Activated CD4-positive, alpha-beta memory T cell treated with anti-CD3 and anti-CD28 coated beads for 36 hours (primary cell): ENCODE data around the gene CACNA1B. TPM values are rescaled to one million over a fixed set of nuclear protein-coding genes. Genes with fewer than 3 reads are reported as not detected.
A peak's percentile ranks its signal among the peaks of the same experiment; 100 is the strongest.
"Not testable (repeated sequence)": the region's sequence is repeated elsewhere in the genome, so short reads cannot be mapped to it uniquely, and the experiment has no call there.

Source experiments
- CTCF ChIA-PET: fragments of 350-600 bp; sonication (Branson Sonifier 250); formaldehyde crosslinking; loops from one replicate; lab custom pipeline; 2021; ENCODE audit warnings: antibody characterized with exemption, inconsistent platforms; lab: Charles Lee
- POLR2A ChIA-PET: fragments of 350-600 bp; sonication (Branson Sonifier 250); formaldehyde crosslinking; loops from one replicate; lab custom pipeline; 2021; ENCODE audit warnings: antibody characterized with exemption; lab: Charles Lee
- DNase-seq: peaks from one replicate; pipeline ENCODE4 v3.0.0-alpha.2; 2020
- H3K27ac Mint-ChIP-seq: one replicate; pipeline ENCODE4 v1.8.0; 2021; ENCODE audit warnings: mixed read lengths
- H3K27me3 Mint-ChIP-seq: one replicate; pipeline ENCODE4 v1.8.0; 2021; ENCODE audit warnings: mixed read lengths
- H3K36me3 Mint-ChIP-seq: one replicate; pipeline ENCODE4 v1.8.0; 2021; ENCODE audit warnings: mixed read lengths
- H3K4me1 Mint-ChIP-seq: one replicate; pipeline ENCODE4 v1.8.0; 2021; ENCODE audit warnings: low read depth, mixed read lengths
- H3K4me3 Mint-ChIP-seq: one replicate; pipeline ENCODE4 v1.8.0; 2021; ENCODE audit warnings: mild to moderate bottlenecking, mixed read lengths
- H3K9me3 Mint-ChIP-seq: one replicate; pipeline ENCODE4 v1.8.0; 2021; ENCODE audit warnings: mixed read lengths
- intact Hi-C: fragments of 100-400 bp; cut with micrococcal nuclease; formaldehyde crosslinking; loops from one replicate; pipeline ENCODE4 v1.15.1; 2023
- total RNA-seq, 2 experiments: library from RNA; stranded (reverse); gene quantifications; one replicate each; pipeline ENCODE4 v1.2.3, GENCODE V29; 2021

CACNA1B gene
- total RNA-seq, 2 experiments from 2014 or later, result 0.02 to 0.17 TPM

DNA sequence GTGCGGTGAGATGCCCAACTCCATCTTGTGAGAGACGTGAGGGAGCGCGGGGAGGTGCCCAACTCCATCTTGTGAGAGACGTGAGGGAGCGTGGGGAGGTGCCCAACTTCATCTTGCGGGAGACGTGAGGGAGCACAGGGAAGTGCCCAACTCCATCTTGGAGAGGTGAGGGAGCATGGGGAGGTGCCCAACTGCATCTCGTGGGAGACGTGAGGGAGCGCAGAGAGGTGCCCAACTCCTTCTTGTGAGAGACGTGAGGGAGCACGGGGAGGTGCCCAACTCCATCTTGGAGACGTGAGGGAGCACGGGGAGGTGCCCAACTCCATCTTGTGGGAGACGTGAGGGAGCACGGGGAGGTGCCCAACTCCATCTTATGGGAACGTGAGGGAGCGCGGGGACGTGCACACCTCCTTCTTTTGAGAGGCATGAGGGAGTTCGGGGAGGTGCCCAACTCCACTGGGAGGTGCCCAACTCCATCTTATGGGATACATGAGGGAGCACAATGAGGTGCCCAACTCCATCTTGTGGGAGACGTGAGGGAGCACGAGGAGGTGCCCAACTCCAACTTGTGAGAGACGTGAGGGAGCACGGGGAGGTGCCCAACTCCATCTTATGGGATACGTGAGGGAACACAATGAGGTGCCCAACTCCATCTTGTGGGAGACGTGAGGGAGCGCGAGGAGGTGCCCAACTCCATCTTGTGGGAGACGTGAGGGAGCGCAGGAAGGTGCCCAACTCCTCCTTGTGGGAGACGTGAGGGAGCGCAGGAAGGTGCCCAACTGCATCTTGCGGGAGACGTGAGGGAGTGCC, 235.4 kb downstream of the CACNA1B start:
- CTCF ChIA-PET, result no interaction called here
- peaks cover 2% of the 10 kb centered on the region for H3K27me3 Mint-ChIP-seq

DNA sequence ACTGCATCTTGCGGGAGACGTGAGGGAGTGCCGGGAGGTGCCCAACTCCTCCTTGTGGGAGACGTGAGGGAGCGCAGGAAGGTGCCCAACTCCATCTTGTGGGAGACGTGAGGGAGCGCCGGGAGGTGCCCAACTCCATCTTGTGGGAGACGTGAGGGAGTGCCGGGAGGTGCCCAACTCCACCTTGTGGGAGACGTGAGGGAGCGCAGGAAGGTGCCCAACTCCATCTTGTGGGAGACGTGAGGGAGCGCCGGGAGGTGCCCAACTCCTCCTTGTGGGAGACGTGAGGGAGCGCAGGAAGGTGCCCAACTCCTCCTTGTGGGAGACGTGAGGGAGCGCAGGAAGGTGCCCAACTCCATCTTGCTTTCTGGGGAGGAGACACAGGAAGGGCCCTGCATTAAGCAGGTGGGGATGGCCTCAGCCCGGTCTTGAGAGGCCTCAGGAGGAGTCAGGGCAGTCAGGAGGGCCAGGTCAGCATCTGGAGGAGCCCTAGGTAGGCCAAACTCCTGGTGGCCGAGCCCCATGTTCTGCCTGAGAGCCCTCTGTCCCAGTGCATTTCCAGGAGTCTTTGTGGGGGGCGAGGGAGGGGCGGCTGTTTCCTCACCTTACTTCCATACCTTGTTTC, 236.2 kb downstream of the CACNA1B start:
- POLR2A ChIA-PET, intact Hi-C loops, H3K4me3 Mint-ChIP-seq, CTCF ChIA-PET, H3K36me3 Mint-ChIP-seq, H3K4me1 Mint-ChIP-seq, H3K27ac Mint-ChIP-seq, H3K9me3 Mint-ChIP-seq, H3K27me3 Mint-ChIP-seq: not testable (repeated sequence)
- peak; percentile 1 for DNase-seq

More for the DNA sequence above, 235.4 kb downstream of the CACNA1B start:
- no peak overlapping the region for H3K27ac Mint-ChIP-seq
- POLR2A ChIA-PET, result no interaction called here
- no peaks in the 10 kb centered on the region for H3K4me1 Mint-ChIP-seq
- H3K9me3 Mint-ChIP-seq, result no peaks in the 10 kb centered on the region
- peak; percentile 3 for DNase-seq
- intact Hi-C loops, result no loop called here
- H3K36me3 Mint-ChIP-seq, result no peaks in the 10 kb centered on the region
- no peak overlapping the region for H3K4me3 Mint-ChIP-seq

DNA sequence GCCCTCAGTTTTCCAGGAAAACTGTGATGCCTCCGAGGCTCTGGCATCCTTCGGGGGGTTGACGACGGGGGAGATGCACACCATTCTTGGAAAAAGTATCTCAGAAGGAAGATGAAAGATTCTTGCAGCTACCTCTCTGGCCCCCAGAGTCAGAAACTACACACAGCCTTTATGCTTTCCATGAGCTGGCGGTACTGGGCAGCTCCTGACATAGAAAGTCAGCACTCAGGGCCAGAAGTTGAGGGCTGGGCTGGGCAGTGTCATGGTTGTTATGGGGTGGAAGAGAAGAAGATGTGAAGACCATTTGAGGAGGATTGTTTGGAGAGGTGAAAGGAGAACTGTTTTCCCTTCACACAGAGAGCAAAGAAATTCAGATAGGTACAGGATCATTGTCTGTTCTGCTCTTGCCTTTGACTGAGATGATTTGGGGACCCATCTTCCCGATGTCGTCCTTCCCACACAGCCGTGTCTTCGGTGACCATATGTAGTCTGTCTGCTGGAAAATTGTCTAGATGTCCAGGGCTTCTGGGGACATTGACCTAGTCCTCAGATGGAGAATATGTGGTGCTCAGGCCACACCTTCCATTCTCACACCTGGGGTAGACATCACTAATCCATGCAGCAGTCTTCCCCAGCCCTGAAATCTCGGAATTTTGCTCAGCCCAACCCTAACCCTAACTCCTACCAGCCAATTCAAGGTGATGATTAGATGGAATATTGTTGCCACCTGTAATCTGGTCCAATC, 237.1 kb downstream of the CACNA1B start:
- H3K4me1 Mint-ChIP-seq, result no peaks in the 10 kb centered on the region
- no peaks in the 10 kb centered on the region for H3K36me3 Mint-ChIP-seq
- ChIA-PET CTCF (no interaction called here), POLR2A (no interaction called here)
- peaks cover 2% of the 10 kb centered on the region for H3K27me3 Mint-ChIP-seq
- intact Hi-C loops, result no loop called here
- no peaks in the 10 kb centered on the region for H3K9me3 Mint-ChIP-seq
- no peak overlapping the region for H3K4me3 Mint-ChIP-seq
- no peak for DNase-seq
- H3K27ac Mint-ChIP-seq, result no peak overlapping the region

DNA sequence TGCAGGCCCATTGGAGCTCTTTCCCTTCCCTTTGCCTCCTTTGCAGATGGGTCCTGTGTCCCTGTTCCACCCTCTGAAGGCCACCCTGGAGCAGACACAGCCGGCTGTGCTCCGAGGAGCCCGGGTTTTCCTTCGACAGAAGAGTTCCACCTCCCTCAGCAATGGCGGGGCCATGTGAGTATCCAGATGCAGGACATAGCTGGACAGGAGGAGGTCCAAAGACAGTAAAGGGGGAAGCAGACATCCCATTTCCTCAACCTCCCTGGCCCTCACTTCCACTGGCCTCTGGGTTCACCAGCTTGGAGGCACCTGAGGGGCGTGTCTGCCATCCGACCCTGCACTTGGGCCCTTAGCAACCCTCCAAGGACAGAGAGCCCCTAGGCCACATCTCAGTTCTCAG, 237.9 kb downstream of the CACNA1B start:
- peaks cover 2% of the 10 kb centered on the region for H3K27me3 Mint-ChIP-seq

DNA sequence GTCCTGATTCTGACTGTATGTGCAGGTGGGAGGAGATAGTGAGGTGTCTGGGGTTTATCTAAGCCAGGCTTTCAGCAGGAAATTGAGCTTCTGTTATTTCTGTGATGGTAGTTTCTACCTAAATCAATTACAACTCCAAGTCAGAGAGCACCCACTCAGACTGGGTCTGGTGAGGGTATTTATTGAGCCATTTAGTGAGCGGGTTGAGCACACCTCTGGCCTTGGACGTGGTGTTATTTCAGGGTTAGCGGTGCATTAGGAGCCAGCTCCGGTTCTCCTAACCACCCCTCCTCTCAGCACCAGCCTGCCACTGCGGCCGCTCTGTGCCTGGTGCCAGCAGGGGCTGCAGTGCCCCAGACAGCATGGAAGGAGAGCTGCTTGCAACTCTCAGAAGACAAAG, 238.9 kb downstream of the CACNA1B start:
- H3K9me3 Mint-ChIP-seq, result no peaks in the 10 kb centered on the region
- H3K4me1 Mint-ChIP-seq, result no peaks in the 10 kb centered on the region
- H3K27ac Mint-ChIP-seq, result no peak overlapping the region
- H3K36me3 Mint-ChIP-seq, result no peaks in the 10 kb centered on the region
- no peak overlapping the region for H3K4me3 Mint-ChIP-seq
- H3K27me3 Mint-ChIP-seq, result peaks cover 2% of the 10 kb centered on the region
- CTCF ChIA-PET, result no interaction called here
- POLR2A ChIA-PET, result no interaction called here
- DNase-seq, result no peak
- intact Hi-C loops, result no loop called here

More for the DNA sequence above, 237.9 kb downstream of the CACNA1B start:
- intact Hi-C loops, result no loop called here
- POLR2A ChIA-PET, result no interaction called here
- Mint-ChIP-seq H3K36me3 (no peaks in the 10 kb centered on the region), H3K27ac (no peak overlapping the region), H3K4me3 (no peak overlapping the region), H3K9me3 (no peaks in the 10 kb centered on the region), H3K4me1 (no peaks in the 10 kb centered on the region)
- CTCF ChIA-PET, result no interaction called here
- DNase-seq, result no peak

DNA sequence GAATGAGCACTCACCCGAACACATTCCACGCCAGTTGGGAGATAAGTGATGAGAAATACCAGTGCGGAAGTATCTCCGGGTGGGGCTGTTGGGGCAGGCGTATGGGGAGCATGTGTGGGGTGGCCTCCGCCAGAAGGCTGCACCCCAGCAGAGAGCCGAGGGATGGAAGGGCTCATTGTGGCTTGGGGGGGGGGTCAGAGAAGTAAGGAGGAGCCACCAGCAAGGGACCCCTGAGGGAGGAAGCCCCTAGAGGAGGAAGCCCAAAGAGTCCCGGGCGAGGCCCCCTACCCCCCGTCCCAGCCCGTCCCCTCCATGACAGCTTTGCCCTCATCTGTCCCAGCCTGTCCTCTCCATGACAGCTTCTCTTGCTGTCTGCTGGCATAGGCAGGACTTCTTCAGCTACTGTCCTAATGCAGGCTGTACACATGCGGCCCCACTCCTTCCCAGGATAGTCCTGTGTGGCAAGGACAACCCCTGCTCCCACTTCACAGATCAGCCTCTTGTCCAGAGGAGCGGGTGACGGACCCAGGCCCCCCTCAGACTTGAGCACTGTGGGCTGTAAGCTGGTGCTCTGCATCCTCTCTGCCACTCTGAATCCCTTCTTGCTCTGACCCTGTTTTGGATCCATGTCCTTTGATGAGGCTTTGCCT, 239.6 kb downstream of the CACNA1B start:
- DNase-seq, result no peak
- intact Hi-C loops, result no loop called here
- CTCF ChIA-PET, result no interaction called here
- no peaks in the 10 kb centered on the region for H3K9me3 Mint-ChIP-seq
- no peak overlapping the region for H3K4me3 Mint-ChIP-seq
- POLR2A ChIA-PET, result no interaction called here
- peaks cover 2% of the 10 kb centered on the region for H3K27me3 Mint-ChIP-seq
- no peak overlapping the region for H3K27ac Mint-ChIP-seq
- no peaks in the 10 kb centered on the region for H3K4me1 Mint-ChIP-seq
- no peaks in the 10 kb centered on the region for H3K36me3 Mint-ChIP-seq

DNA sequence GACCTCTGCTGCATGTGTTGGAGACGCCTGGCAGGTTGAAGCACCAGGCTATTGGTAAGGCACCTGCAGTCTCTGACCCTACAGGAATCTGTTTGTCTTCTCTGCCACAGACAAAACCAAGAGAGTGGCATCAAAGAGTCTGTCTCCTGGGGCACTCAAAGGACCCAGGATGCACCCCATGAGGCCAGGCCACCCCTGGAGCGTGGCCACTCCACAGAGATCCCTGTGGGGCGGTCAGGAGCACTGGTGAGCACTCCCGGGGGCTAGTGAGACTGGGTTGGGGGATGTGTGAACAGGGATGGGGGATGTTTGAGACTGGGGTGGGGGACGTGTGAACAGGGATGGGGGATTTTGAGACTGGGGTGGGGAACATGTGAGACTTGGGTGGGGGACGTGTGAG, 240.3 kb downstream of the CACNA1B start:
- no peaks in the 10 kb centered on the region for H3K9me3 Mint-ChIP-seq
- POLR2A ChIA-PET, result no interaction called here
- no peak for DNase-seq
- no peaks in the 10 kb centered on the region for H3K4me1 Mint-ChIP-seq
- CTCF ChIA-PET, result no interaction called here
- no peak overlapping the region for H3K4me3 Mint-ChIP-seq
- H3K27me3 Mint-ChIP-seq, result peaks cover 2% of the 10 kb centered on the region
- no peaks in the 10 kb centered on the region for H3K36me3 Mint-ChIP-seq
- intact Hi-C loops, result no loop called here
- no peak overlapping the region for H3K27ac Mint-ChIP-seq

DNA sequence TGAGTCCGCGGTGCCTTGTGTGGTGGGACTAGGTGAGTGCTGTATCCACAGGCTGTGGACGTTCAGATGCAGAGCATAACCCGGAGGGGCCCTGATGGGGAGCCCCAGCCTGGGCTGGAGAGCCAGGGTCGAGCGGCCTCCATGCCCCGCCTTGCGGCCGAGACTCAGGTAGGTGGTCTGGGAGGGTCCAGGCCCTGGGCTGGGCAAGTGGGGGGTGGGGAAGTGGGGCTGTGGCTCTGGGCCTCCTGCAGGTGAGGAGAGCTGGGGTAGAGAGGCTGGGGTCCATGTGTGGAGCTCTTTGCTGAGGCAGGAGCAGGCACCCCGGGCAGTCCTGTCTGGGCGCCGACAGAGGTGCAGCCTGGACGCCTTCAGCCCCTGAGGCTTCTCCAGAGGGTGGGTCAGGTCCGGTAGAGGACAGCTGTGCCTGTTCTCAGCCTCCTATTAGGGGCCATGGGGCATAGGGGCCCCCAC, 241.1 kb downstream of the CACNA1B start:
- intact Hi-C loops, result no loop called here
- H3K9me3 Mint-ChIP-seq, result no peaks in the 10 kb centered on the region
- no peaks in the 10 kb centered on the region for H3K4me1 Mint-ChIP-seq

DNA sequence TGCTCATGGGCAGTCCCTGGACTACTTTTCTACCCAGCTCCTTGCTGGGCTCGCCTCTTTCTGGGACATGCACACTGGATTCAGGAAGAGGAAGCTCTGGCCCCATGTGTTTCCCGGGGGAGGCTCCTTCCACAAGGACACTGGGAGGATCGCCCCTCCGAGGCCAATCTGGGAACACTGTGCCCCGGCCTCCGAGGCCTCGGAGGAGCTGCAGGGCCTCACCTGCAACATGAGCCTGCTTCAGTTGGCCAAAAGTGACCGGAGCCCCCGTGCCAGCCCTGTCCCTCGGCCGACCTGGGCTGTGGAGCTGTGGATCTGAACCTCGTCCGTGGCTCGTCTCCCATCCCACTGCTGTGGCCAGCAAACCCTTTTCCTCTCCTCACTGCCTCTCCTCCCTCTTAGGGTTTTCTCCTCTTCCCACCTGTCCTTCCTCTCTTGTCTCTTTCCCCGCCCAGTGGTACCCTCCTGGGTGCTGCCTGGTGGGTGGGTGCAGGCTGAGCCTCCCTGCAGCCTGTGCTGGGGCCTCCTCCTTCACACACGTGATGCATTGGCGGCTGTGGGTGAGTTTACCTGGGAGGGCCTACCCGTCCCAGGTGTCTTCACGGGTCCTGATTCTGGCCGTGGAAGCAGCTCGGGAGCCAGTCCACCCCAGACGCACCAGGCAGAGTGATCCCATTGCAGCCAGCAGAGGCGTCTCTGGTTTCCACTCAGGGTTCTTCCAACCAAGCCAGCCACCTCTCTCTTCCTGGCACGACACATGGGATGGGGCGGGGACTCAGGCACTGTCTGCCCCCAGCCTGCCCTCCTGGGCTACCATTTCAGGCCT, 241.8 kb downstream of the CACNA1B start:
- Mint-ChIP-seq H3K4me1 (no peaks in the 10 kb centered on the region), H3K36me3 (no peaks in the 10 kb centered on the region), H3K27me3 (peaks cover 2% of the 10 kb centered on the region), H3K9me3 (no peaks in the 10 kb centered on the region), H3K27ac (no peak overlapping the region), H3K4me3 (no peak overlapping the region)
- POLR2A ChIA-PET, result no interaction called here
- DNase-seq, result no peak
- intact Hi-C loops, result no loop called here
- CTCF ChIA-PET, result no interaction called here

More for the DNA sequence above, 241.1 kb downstream of the CACNA1B start:
- CTCF ChIA-PET, result no interaction called here
- POLR2A ChIA-PET, result no interaction called here
- no peak for DNase-seq
- Mint-ChIP-seq H3K36me3 (no peaks in the 10 kb centered on the region), H3K27me3 (peaks cover 2% of the 10 kb centered on the region), H3K4me3 (no peak overlapping the region), H3K27ac (no peak overlapping the region)

DNA sequence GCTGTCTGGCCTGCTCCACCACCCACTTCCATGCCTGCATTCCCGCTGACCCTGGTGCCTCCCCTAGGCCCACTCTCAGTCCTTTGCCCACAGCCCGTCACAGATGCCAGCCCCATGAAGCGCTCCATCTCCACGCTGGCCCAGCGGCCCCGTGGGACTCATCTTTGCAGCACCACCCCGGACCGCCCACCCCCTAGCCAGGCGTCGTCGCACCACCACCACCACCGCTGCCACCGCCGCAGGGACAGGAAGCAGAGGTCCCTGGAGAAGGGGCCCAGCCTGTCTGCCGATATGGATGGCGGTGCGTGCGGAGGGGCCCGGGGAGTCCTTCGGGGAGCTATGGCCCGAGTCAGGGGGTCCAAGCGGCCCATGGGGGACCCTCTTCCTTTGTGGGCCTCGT, 242.5 kb downstream of the CACNA1B start:
- H3K9me3 Mint-ChIP-seq, result no peaks in the 10 kb centered on the region
- peaks cover 2% of the 10 kb centered on the region for H3K27me3 Mint-ChIP-seq
- POLR2A ChIA-PET, result no interaction called here
- H3K4me1 Mint-ChIP-seq, result no peaks in the 10 kb centered on the region
- H3K36me3 Mint-ChIP-seq, result no peaks in the 10 kb centered on the region
- H3K27ac Mint-ChIP-seq, result no peak overlapping the region
- CTCF ChIA-PET, result no interaction called here
- no peak for DNase-seq
- intact Hi-C loops, result no loop called here
- no peak overlapping the region for H3K4me3 Mint-ChIP-seq

DNA sequence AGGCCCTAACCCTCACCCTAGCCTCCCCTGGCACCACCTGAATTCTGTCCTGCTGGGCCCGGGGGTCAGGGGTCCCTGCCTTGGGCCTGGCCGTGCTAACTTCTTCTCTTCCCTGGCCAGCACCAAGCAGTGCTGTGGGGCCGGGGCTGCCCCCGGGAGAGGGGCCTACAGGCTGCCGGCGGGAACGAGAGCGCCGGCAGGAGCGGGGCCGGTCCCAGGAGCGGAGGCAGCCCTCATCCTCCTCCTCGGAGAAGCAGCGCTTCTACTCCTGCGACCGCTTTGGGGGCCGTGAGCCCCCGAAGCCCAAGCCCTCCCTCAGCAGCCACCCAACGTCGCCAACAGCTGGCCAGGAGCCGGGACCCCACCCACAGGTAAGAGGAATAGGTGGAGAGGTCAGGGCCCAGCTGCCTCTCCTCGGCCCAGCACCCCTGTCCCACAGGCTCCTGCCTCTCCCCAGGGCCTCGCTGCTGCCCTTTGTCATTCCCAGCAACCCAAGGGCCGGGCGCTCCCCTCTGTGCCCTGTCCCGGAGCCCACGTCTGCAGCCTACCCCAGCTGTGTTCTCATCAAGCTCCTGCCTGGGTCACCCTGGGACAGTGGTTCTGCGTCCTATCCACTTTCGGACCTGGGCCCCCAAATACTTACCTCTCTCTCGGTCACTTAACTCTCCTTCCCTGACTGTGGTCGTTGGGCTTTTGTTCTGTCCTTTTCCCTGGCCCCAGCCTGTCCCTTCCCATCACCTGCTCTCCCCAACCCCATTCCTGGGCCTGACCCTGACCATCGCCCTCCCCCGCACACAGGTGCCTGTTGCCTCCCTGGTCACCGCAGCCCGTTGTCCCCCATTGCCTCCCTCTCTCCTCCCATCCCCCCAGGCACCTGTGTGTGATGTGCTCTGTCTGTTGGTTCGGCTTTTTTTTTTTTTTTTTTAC, 243.2 kb downstream of the CACNA1B start:
- H3K27ac Mint-ChIP-seq, result no peak overlapping the region
- H3K4me3 Mint-ChIP-seq, result no peak overlapping the region
- peaks cover 2% of the 10 kb centered on the region for H3K27me3 Mint-ChIP-seq
- H3K9me3 Mint-ChIP-seq, result peaks cover 2% of the 10 kb centered on the region
- no peaks in the 10 kb centered on the region for H3K4me1 Mint-ChIP-seq
- no peaks in the 10 kb centered on the region for H3K36me3 Mint-ChIP-seq
- intact Hi-C loops, result no loop called here
- no peak for DNase-seq
- CTCF ChIA-PET, result no interaction called here
- POLR2A ChIA-PET, result no interaction called here
